Measurements from ENCODE around the gene KCTD3. TPM values are rescaled to one million over a fixed set of nuclear protein-coding genes. Genes with fewer than 3 reads are reported as not detected.

Gene KCTD3
- 10 to 100 TPM; 33.0 to 43.5 (median 39.3) TPM for total RNA-seq
- long read RNA-seq, partial matches to known transcripts = 0 of 3 reads
- long read RNA-seq, other reads (novel, unspliced or antisense) = 2 of 3 reads

DNA sequence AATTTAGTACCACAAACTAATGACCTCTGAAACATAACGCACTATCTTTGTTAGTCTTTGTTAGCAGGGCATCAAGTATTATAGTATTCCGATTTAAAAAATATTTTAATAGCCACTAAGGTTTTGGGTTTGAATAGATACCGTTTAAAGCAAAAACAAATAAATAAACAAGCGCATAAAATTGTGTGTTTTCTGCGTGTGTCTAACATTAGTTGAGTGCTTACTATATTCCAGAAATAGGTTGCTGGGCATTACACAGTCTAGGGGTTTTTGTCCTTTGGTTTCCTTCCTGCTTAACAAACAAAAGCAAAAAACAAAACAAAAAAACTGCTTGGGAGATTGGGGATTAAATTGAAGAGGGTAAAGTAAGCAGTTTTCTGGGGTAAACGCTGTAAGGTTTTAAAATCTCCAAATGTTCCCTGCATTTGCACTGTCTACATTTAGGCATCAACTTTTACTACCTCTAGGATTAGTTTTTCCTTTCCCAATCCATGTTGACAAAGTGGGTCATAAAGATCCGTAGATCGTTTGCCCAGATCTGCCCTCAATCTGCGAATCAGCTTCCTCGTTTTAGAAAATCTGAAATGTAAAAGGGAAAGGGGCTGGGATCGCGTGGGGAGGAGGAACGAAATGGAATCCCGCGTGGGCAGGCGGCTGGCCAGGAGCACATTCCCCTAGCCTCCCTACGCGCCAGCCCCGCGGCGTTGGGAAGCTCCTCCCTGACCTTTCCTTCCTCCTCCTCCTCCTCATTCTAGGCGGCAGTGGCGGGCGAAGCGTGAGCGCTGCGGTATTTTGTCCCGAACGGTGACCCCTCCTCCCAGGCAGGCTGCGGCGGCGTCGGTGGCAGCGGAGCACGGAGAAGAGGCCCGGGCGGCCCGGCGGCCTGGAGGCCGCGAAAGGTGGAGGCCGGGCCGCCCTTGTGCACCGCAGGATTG lies at the start of gene KCTD3:
Gene KCTD3 (plus strand): TSS at position 749 of the 935 bp plus-strand sequence. CDS start 382 bp downstream, outside the sequence.
- peak; percentile 87 to 94 (median 92) for ATAC-seq
- intact Hi-C loops (cut with DNase I) = no loop called here
- Histone ChIP-seq H3K36me3 (no peaks in the 10 kb centered on the region), H3K4me3 (peak within 1 kb of the TSS; percentile 72 to 84 (median 78)), H3K9me3 (no peaks in the 10 kb centered on the region), H3K27ac (peak within 1 kb of the TSS; percentile 88 to 91 (median 90)), H3K27me3 (no peaks in the 10 kb centered on the region), H3K4me1 (peaks cover 0 to 18% (median 8%) of the 10 kb centered on the region in 4 donors)
- whole genome bisulfite sequencing (ENCODE audit: insufficient coverage, low coverage, low lambda C conversion rate, missing lambda C conversion rate) = 4% methylated on average over 21 of the region's 44 CpGs
- peak; percentile 57 for TF ChIP-seq POLR2A (IDR thresholded peaks at IDR 0.05)
- TF ChIP-seq, protein P1, sequence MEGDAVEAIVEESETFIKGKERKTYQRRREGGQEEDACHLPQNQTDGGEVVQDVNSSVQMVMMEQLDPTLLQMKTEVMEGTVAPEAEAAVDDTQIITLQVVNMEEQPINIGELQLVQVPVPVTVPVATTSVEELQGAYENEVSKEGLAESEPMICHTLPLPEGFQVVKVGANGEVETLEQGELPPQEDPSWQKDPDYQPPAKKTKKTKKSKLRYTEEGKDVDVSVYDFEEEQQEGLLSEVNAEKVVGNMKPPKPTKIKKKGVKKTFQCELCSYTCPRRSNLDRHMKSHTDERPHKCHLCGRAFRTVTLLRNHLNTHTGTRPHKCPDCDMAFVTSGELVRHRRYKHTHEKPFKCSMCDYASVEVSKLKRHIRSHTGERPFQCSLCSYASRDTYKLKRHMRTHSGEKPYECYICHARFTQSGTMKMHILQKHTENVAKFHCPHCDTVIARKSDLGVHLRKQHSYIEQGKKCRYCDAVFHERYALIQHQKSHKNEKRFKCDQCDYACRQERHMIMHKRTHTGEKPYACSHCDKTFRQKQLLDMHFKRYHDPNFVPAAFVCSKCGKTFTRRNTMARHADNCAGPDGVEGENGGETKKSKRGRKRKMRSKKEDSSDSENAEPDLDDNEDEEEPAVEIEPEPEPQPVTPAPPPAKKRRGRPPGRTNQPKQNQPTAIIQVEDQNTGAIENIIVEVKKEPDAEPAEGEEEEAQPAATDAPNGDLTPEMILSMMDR (IDR thresholded peaks at IDR 0.05) = no peak
- DNase-seq = peak; percentile 82 to 90 (median 88)

DNA sequence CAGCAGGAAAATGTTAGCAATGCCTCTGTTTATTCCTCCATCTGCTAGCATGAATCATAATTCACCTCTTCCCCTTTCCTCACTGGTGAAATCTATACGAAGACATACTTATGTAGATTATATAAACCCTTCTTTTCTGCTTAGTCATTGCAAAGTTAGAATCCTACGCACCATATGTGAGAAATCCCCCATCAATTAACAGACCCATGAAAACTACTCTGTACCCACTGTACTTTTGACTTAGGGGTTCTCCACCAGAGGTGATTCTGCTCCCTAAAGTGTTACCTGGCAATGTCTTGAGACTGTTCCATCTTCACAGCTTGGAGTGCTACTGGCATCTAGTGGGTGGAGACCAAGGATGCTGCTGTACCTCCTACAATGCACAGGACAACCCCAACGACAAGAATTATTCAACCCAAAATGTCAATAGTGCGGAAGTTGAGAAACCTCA lies 49.6 kb upstream of the KCTD3 start:
- no peak for TF ChIP-seq POLR2A (IDR thresholded peaks at IDR 0.05)
- TF ChIP-seq, protein P1 (IDR thresholded peaks at IDR 0.05) = no peak

DNA sequence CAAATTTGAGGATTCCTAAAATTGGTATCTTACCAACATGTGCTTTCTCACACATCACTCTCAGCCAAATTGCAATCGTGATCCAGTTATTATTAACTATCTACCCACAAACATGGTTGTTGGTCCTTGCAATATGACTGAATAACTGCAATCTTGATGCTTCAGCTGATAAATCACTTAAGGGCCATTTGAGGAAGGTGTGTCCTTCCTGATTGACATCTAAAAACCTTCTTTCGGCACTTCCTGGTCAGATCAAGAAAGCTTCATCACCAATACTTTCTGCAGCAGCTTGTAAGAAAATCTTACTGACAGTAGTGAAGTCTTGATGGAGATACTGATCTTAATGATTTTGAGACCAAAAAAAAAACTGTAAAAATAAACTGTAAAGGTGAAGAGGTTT lies 48.5 kb upstream of the KCTD3 start:
- H3K36me3 ChIP-seq = no peaks in the 10 kb centered on the region

More for the DNA sequence above, 49.6 kb upstream of the KCTD3 start:
- DNase-seq (no peak), ATAC-seq (no peak)
- intact Hi-C loops (cut with DNase I) = no loop called here
- Histone ChIP-seq H3K27me3 (no peaks in the 10 kb centered on the region), H3K9me3 (no peaks in the 10 kb centered on the region), H3K36me3 (no peaks in the 10 kb centered on the region), H3K27ac (no peak overlapping the region), H3K4me1 (no peaks in the 10 kb centered on the region), H3K4me3 (no peak overlapping the region)
- 52% methylated on average over 4 of the region's 4 CpGs for WGBS (ENCODE audit: insufficient coverage, low coverage, low lambda C conversion rate, missing lambda C conversion rate)

DNA sequence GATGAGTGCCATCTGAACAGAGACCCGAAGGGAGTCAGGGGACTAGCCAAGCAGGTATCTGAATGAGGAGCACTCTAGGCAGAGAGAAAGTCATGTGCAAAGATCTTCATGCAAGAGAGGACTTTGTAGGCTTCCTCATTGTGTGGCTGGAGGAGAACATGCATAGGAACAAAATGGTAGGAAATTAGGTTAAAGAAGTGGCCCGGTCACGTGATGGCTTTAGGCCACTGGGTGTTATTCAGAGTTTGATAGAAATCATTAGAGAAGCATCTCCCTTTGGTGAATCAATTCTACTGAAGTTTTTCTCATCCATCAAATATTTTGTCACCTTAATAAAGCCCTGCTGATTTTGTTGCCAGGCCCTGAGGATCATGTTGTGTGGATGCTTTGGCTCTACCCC lies 45.8 kb upstream of the KCTD3 start:
- Histone ChIP-seq H3K27ac (no peak overlapping the region), H3K9me3 (no peaks in the 10 kb centered on the region), H3K4me1 (no peaks in the 10 kb centered on the region), H3K4me3 (no peak overlapping the region), H3K27me3 (no peaks in the 10 kb centered on the region), H3K36me3 (no peaks in the 10 kb centered on the region)
- intact Hi-C loops (cut with DNase I) = no loop called here
- TF ChIP-seq, protein P1 (IDR thresholded peaks at IDR 0.05) = no peak
- no peak for TF ChIP-seq POLR2A (IDR thresholded peaks at IDR 0.05)
- DNase-seq = no peak
- ATAC-seq = no peak
- WGBS (ENCODE audit: insufficient coverage, low coverage, low lambda C conversion rate, missing lambda C conversion rate) = 72% methylated on average over 3 of the region's 3 CpGs

More for the DNA sequence above, 48.5 kb upstream of the KCTD3 start:
- Histone ChIP-seq H3K27me3 (no peaks in the 10 kb centered on the region), H3K4me3 (no peak overlapping the region), H3K9me3 (no peaks in the 10 kb centered on the region), H3K27ac (no peak overlapping the region), H3K4me1 (no peaks in the 10 kb centered on the region)
- DNase-seq (no peak), ATAC-seq (no peak)
- WGBS (ENCODE audit: insufficient coverage, low coverage, low lambda C conversion rate, missing lambda C conversion rate) = 66% methylated on average over 2 of the region's 2 CpGs
- no peak for TF ChIP-seq POLR2A (IDR thresholded peaks at IDR 0.05)
- TF ChIP-seq, protein P1 (IDR thresholded peaks at IDR 0.05) = no peak
- intact Hi-C loops (cut with DNase I) = no loop called here

Data from right lobe of liver (tissue), 6 donors.